Measurements from ENCODE around the gene COL18A1. TPM values are rescaled to one million over a fixed set of nuclear protein-coding genes. Genes with fewer than 3 reads are reported as not detected.
"Not testable (repeated sequence)": the region's sequence is repeated elsewhere in the genome, so short reads cannot be mapped to it uniquely, and the experiment has no call there.

COL18A1 gene
- total RNA-seq, 1 experiment from 2014 or later = 19.5 TPM

GRCh38 chr21:45363921-45364467, 41.0 kb upstream of the COL18A1 start:
- Histone ChIP-seq H3K36me3 (no peaks in the 10 kb centered on the region), H3K9me3 (replicated peaks) (no peaks in the 10 kb centered on the region), H3K27ac (peak overlapping the region; percentile 95), H3K27me3 (no peaks in the 10 kb centered on the region), H3K4me1 (peaks cover 34% of the 10 kb centered on the region), H3K4me3 (no peak overlapping the region)
- peak; percentile 74 to 77 for DNase-seq

GRCh38 chr21:45364468-45365185, 40.3 kb upstream of the COL18A1 start:
- no peaks in the 10 kb centered on the region for H3K27me3 ChIP-seq
- no peaks in the 10 kb centered on the region for H3K36me3 ChIP-seq
- peaks cover 34% of the 10 kb centered on the region for H3K4me1 ChIP-seq
- no peaks in the 10 kb centered on the region for H3K9me3 ChIP-seq (replicated peaks)
- peak in 1 of 2 experiments; percentile 17 for DNase-seq
- H3K4me3 ChIP-seq = no peak overlapping the region
- peak overlapping the region; percentile 95 for H3K27ac ChIP-seq

GRCh38 chr21:45365186-45365607, 39.8 kb upstream of the COL18A1 start:
- no peaks in the 10 kb centered on the region for H3K36me3 ChIP-seq
- peak overlapping the region; percentile 95 for H3K27ac ChIP-seq
- DNase-seq = no peak
- H3K4me1 ChIP-seq = peaks cover 34% of the 10 kb centered on the region
- no peaks in the 10 kb centered on the region for H3K9me3 ChIP-seq (replicated peaks)
- H3K4me3 ChIP-seq = no peak overlapping the region
- no peaks in the 10 kb centered on the region for H3K27me3 ChIP-seq

- Histone ChIP-seq H3K9me3 (replicated peaks) (no peaks in the 10 kb centered on the region), H3K27ac (peak overlapping the region; percentile 31), H3K36me3 (no peaks in the 10 kb centered on the region), H3K4me1 (peaks cover 34% of the 10 kb centered on the region), H3K27me3 (no peaks in the 10 kb centered on the region), H3K4me3 (no peak overlapping the region)
- peak; percentile 31 to 46 for DNase-seq
Measured at GRCh38 chr21:45365608-45366241, 39.2 kb upstream of the COL18A1 start.

GRCh38 chr21:45366476-45366875, 38.5 kb upstream of the COL18A1 start:
- Histone ChIP-seq H3K4me1 (peaks cover 34% of the 10 kb centered on the region), H3K27me3 (no peaks in the 10 kb centered on the region), H3K9me3 (replicated peaks) (no peaks in the 10 kb centered on the region), H3K4me3 (no peak overlapping the region), H3K27ac (no peak overlapping the region), H3K36me3 (no peaks in the 10 kb centered on the region)
- no peak for DNase-seq

GRCh38 chr21:45366931-45367401, 38.0 kb upstream of the COL18A1 start:
- H3K4me1 ChIP-seq = peaks cover 34% of the 10 kb centered on the region
- H3K4me3 ChIP-seq = no peak overlapping the region
- H3K9me3 ChIP-seq (replicated peaks) = no peaks in the 10 kb centered on the region
- H3K27ac ChIP-seq = no peak overlapping the region
- H3K27me3 ChIP-seq = no peaks in the 10 kb centered on the region
- H3K36me3 ChIP-seq = no peaks in the 10 kb centered on the region
- peak; percentile 69 to 70 for DNase-seq

GRCh38 chr21:45367402-45368351, 37.3 kb upstream of the COL18A1 start:
- Histone ChIP-seq H3K27me3 (no peaks in the 10 kb centered on the region), H3K4me1 (peaks cover 34% of the 10 kb centered on the region), H3K9me3 (replicated peaks) (no peaks in the 10 kb centered on the region), H3K27ac (no peak overlapping the region), H3K36me3 (no peaks in the 10 kb centered on the region), H3K4me3 (no peak overlapping the region)
- DNase-seq = no peak

- peaks cover 29% of the 10 kb centered on the region for H3K4me1 ChIP-seq
- H3K36me3 ChIP-seq; H3K9me3 ChIP-seq (replicated peaks); H3K4me3 ChIP-seq; DNase-seq; H3K27ac ChIP-seq; H3K27me3 ChIP-seq: not testable (repeated sequence)
Measured at GRCh38 chr21:45369018-45369417, 35.9 kb upstream of the COL18A1 start.

- no peak for DNase-seq
- Histone ChIP-seq H3K4me1 (peaks cover 15% of the 10 kb centered on the region), H3K9me3 (replicated peaks) (no peaks in the 10 kb centered on the region), H3K4me3 (no peak overlapping the region), H3K27me3 (no peaks in the 10 kb centered on the region), H3K27ac (no peak overlapping the region), H3K36me3 (no peaks in the 10 kb centered on the region)
Measured at GRCh38 chr21:45370575-45370974, 34.4 kb upstream of the COL18A1 start.

GRCh38 chr21:45371081-45371480, 33.9 kb upstream of the COL18A1 start:
- H3K4me3 ChIP-seq = no peak overlapping the region
- H3K36me3 ChIP-seq = no peaks in the 10 kb centered on the region
- H3K9me3 ChIP-seq (replicated peaks) = no peaks in the 10 kb centered on the region
- peaks cover 13% of the 10 kb centered on the region for H3K4me1 ChIP-seq
- no peak for DNase-seq
- no peak overlapping the region for H3K27ac ChIP-seq
- H3K27me3 ChIP-seq = no peaks in the 10 kb centered on the region

- H3K9me3 ChIP-seq (replicated peaks) = no peaks in the 10 kb centered on the region
- H3K27ac ChIP-seq = no peak overlapping the region
Measured at GRCh38 chr21:45371655-45372054, 33.3 kb upstream of the COL18A1 start.

GRCh38 chr21:45372732-45373355, 32.1 kb upstream of the COL18A1 start:
- H3K27ac ChIP-seq = no peak overlapping the region
- DNase-seq = no peak

More at GRCh38 chr21:45371655-45372054, 33.3 kb upstream of the COL18A1 start:
- H3K4me3 ChIP-seq = no peak overlapping the region
- H3K36me3 ChIP-seq = no peaks in the 10 kb centered on the region
- H3K4me1 ChIP-seq = peaks cover 7% of the 10 kb centered on the region
- DNase-seq = no peak
- H3K27me3 ChIP-seq = no peaks in the 10 kb centered on the region

GRCh38 chr21:45373991-45374816, 30.8 kb upstream of the COL18A1 start:
- Histone ChIP-seq H3K36me3 (no peaks in the 10 kb centered on the region), H3K27me3 (no peaks in the 10 kb centered on the region), H3K27ac (no peak overlapping the region), H3K4me3 (no peak overlapping the region), H3K4me1 (no peaks in the 10 kb centered on the region), H3K9me3 (replicated peaks) (peaks cover 5% of the 10 kb centered on the region; the same call in 1 of the 2 replicates)
- no peak for DNase-seq

More at GRCh38 chr21:45372732-45373355, 32.1 kb upstream of the COL18A1 start:
- H3K27me3 ChIP-seq = no peaks in the 10 kb centered on the region
- no peak overlapping the region for H3K4me3 ChIP-seq
- H3K4me1 ChIP-seq = no peaks in the 10 kb centered on the region
- no peaks in the 10 kb centered on the region for H3K36me3 ChIP-seq
- H3K9me3 ChIP-seq (replicated peaks) = peaks cover 5% of the 10 kb centered on the region; the same call in 1 of the 2 replicates
